DOHH2 (cell line): Measurements from ENCODE around the gene FAM120A.

Experiments used
- H3F3A ChIP-seq: fragments of 200-600 bp; sonication (generic), shearing (Covaris generic); 2 replicates; pipeline ENCODE4 v1.6.0; 2016; ENCODE audit warnings: antibody characterized with exemption, mild to moderate bottlenecking; ENCODE audit not compliant: control insufficient read depth, insufficient read depth
- H3K27ac ChIP-seq: fragments of 200-600 bp; sonication (generic); 2 replicates; pipeline ENCODE4 v1.5.1; 2014; ENCODE audit warnings: low read depth, mild to moderate bottlenecking, low read length, moderate library complexity
- H3K27me3 ChIP-seq: fragments of 200-600 bp; sonication (generic); 2 replicates; pipeline ENCODE4 v1.6.1; 2014; ENCODE audit warnings: mild to moderate bottlenecking, low read length, mixed read lengths; ENCODE audit not compliant: control insufficient read depth
- H3K36me3 ChIP-seq: fragments of 200-600 bp; sonication (generic); 2 replicates; pipeline ENCODE4 v1.6.1; 2014; ENCODE audit warnings: mild to moderate bottlenecking, low read length, moderate library complexity, mixed read lengths; ENCODE audit not compliant: control insufficient read depth
- H3K4me1 ChIP-seq: fragments of 200-600 bp; sonication (generic); 2 replicates; pipeline ENCODE4 v1.6.1; 2014; ENCODE audit warnings: mild to moderate bottlenecking, low read length, mixed read lengths; ENCODE audit not compliant: control insufficient read depth
- H3K4me2 ChIP-seq: fragments of 200-600 bp; sonication (generic); 2 replicates; pipeline ENCODE4 v1.6.0; 2014; ENCODE audit warnings: mild to moderate bottlenecking, low read length, moderate library complexity
- H3K4me3 ChIP-seq: fragments of 200-600 bp; sonication (generic); 2 replicates; pipeline ENCODE4 v1.5.1; 2014; ENCODE audit warnings: mild to moderate bottlenecking, low read length, mixed read lengths
- H3K79me2 ChIP-seq: fragments of 200-600 bp; sonication (generic); 2 replicates; pipeline ENCODE4 v1.6.1; 2014; ENCODE audit warnings: mild to moderate bottlenecking, low read length, mixed read lengths; ENCODE audit not compliant: control insufficient read depth
- H3K9me2 ChIP-seq: fragments of 200-600 bp; sonication (generic); replicated peaks from 2 replicates; pipeline ENCODE4 v1.6.1; 2014; ENCODE audit warnings: mild to moderate bottlenecking, low read length, mixed read lengths; ENCODE audit not compliant: control insufficient read depth
- H3K9me3 ChIP-seq: fragments of 200-600 bp; sonication (generic); 2 replicates; pipeline ENCODE4 v1.6.1; 2014; ENCODE audit warnings: antibody characterized with exemption, low read length, mixed read lengths; ENCODE audit not compliant: control insufficient read depth, insufficient read depth
- H4K20me1 ChIP-seq: fragments of 200-600 bp; sonication (generic); 2 replicates; pipeline ENCODE4 v1.6.0; 2014; ENCODE audit warnings: low read depth, mild to moderate bottlenecking, antibody characterized with exemption, low read length, moderate library complexity; ENCODE audit not compliant: control insufficient read depth, insufficient read depth
- EZH2phosphoT487 ChIP-seq: fragments of 200-600 bp; sonication (generic); IDR thresholded peaks from 2 replicates; pipeline ENCODE4 v1.6.1; 2017; ENCODE audit warnings: borderline replicate concordance, mild to moderate bottlenecking, antibody characterized with exemption, low read length, moderate library complexity, mixed read lengths
- TF ChIP-seq, protein P1 (sequence below): fragments of 200-600 bp; sonication (generic); IDR thresholded peaks from one replicate; pipeline ENCODE4 v1.5.1; 2014; ENCODE audit warnings: antibody characterized with exemption, mild to moderate bottlenecking, low read depth, low read length; ENCODE audit not compliant: poor library complexity, severe bottlenecking

FAM120A gene

DNA sequence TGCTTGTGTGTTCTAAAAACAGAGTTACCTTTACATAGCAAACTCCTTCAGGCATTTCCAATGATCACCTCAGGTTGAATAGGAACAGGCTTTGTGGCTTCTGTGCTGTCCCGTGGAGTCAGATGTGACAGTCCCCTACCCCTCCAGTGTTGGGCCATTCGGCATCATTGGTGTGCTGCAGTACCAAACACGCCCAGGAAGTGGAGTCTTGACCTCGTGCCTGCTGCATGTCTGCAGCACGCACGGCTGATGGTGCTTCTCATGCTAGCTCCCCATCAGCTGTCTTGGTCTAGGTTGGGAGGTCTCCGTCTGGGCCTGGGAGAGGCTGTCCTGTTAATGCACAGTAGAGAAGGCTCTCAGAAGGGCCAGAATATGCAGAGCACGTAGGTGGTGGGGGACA is 82.4 kb downstream of the FAM120A start:
- TF ChIP-seq, protein P1, sequence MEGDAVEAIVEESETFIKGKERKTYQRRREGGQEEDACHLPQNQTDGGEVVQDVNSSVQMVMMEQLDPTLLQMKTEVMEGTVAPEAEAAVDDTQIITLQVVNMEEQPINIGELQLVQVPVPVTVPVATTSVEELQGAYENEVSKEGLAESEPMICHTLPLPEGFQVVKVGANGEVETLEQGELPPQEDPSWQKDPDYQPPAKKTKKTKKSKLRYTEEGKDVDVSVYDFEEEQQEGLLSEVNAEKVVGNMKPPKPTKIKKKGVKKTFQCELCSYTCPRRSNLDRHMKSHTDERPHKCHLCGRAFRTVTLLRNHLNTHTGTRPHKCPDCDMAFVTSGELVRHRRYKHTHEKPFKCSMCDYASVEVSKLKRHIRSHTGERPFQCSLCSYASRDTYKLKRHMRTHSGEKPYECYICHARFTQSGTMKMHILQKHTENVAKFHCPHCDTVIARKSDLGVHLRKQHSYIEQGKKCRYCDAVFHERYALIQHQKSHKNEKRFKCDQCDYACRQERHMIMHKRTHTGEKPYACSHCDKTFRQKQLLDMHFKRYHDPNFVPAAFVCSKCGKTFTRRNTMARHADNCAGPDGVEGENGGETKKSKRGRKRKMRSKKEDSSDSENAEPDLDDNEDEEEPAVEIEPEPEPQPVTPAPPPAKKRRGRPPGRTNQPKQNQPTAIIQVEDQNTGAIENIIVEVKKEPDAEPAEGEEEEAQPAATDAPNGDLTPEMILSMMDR: no peak
- TF ChIP-seq EZH2phosphoT487: no peak
- Histone ChIP-seq H3K27ac (no peak overlapping the region), H3F3A (no peaks in the 10 kb centered on the region), H3K79me2 (peaks cover 13% of the 10 kb centered on the region), H3K36me3 (peaks cover 97% of the 10 kb centered on the region), H4K20me1 (no peaks in the 10 kb centered on the region; the same call in 1 of the 2 replicates), H3K4me1 (no peaks in the 10 kb centered on the region), H3K27me3 (no peaks in the 10 kb centered on the region), H3K9me2 (no peaks in the 10 kb centered on the region), H3K9me3 (no peaks in the 10 kb centered on the region), H3K4me2 (no peak overlapping the region), H3K4me3 (no peak overlapping the region)

DNA sequence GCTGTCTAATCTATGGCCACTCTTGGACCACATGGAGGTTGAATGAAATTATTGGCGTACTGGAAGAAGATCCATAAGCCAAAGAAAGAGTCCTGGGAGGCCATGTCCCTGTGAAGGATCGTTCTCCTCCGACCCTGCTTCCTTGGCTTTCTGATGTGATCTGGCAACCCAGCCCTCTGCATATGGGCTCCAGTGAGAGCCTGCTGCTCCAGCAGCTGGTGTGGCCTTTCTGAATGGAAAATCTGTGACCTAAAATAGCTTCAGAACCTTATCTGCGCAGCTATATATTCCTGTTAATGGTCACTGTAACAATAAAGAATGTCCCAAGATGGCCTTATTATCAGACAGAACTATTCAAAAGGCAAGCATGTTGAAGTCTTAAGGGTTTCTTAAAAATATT is 84.7 kb downstream of the FAM120A start:
- H3K4me2 ChIP-seq: no peak overlapping the region
- no peaks in the 10 kb centered on the region for H3K9me2 ChIP-seq
- no peaks in the 10 kb centered on the region for H3K9me3 ChIP-seq
- no peaks in the 10 kb centered on the region for H3K4me1 ChIP-seq
- no peaks in the 10 kb centered on the region; the same call in 1 of the 2 replicates for H4K20me1 ChIP-seq
- peaks cover 94% of the 10 kb centered on the region for H3K36me3 ChIP-seq
- no peak overlapping the region for H3K4me3 ChIP-seq
- no peaks in the 10 kb centered on the region for H3F3A ChIP-seq
- H3K79me2 ChIP-seq: peaks cover 13% of the 10 kb centered on the region
- no peak for TF ChIP-seq EZH2phosphoT487
- TF ChIP-seq, protein P1: no peak
- H3K27me3 ChIP-seq: no peaks in the 10 kb centered on the region
- H3K27ac ChIP-seq: no peak overlapping the region

DNA sequence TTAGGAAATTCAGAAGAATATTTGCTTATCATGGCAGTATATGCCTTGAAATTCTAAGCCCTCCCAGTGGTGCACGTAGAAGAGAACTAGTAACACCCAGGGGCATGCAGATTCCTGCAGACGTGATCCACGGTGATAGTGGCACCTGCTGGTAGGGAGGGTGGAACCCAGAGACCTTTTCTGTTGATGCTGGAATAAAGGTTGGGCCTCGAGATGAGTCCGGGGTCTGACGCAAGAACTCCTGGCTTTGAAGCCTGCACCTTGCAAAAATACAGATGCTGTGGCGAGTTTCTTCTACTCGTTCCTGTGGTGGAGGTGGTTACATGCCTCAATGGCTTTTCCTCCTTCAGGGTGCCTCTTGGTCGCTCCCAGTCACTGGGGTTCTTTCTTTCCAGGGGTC is 85.4 kb downstream of the FAM120A start:
- Histone ChIP-seq H3K4me2 (no peak overlapping the region), H3K4me3 (no peak overlapping the region), H3F3A (0 out of 2 replicates have a peak, but pooled peaks cover 2% of the 10 kb centered on the region), H3K4me1 (peaks cover 4% of the 10 kb centered on the region), H3K36me3 (peaks cover 94% of the 10 kb centered on the region), H3K79me2 (peaks cover 13% of the 10 kb centered on the region), H3K9me2 (no peaks in the 10 kb centered on the region), H3K9me3 (no peaks in the 10 kb centered on the region), H3K27ac (no peak overlapping the region), H3K27me3 (no peaks in the 10 kb centered on the region), H4K20me1 (no peaks in the 10 kb centered on the region; the same call in 1 of the 2 replicates)
- TF ChIP-seq EZH2phosphoT487: no peak
- TF ChIP-seq, protein P1: no peak

DNA sequence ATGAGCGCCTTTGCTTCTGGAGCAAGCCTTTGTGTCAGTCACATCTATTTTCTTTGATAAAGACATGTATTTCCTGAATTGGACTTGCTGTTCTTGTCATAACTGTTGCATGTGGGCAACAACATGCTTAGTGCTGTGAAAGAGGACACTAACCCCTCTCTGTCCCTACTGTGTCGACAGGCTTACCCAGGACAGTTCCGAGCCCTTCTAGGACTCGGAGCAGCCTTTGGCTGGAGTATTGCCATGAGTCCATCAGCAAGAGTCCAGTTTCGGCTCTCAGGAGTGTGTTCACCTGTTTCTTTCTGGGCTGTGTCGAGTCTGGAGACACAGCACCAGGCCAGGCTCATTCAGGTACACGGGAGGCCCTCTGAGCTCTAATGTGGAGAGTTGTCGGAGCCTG is 88.8 kb downstream of the FAM120A start:
- Histone ChIP-seq H3K36me3 (peaks cover 92% of the 10 kb centered on the region), H3K4me3 (no peak overlapping the region), H3K9me2 (no peaks in the 10 kb centered on the region), H3F3A (0 out of 2 replicates have a peak, but pooled peaks cover 2% of the 10 kb centered on the region), H3K27ac (no peak overlapping the region), H4K20me1 (no peaks in the 10 kb centered on the region; the same call in 1 of the 2 replicates), H3K4me2 (no peak overlapping the region), H3K27me3 (no peaks in the 10 kb centered on the region), H3K79me2 (peaks cover 10% of the 10 kb centered on the region), H3K4me1 (peaks cover 12% of the 10 kb centered on the region), H3K9me3 (no peaks in the 10 kb centered on the region)
- TF ChIP-seq, protein P1: no peak
- TF ChIP-seq EZH2phosphoT487: no peak
